Natural killer cell (primary cell): ENCODE results near the gene KCNK17. TPM values are rescaled to one million over a fixed set of nuclear protein-coding genes. Genes with fewer than 3 reads are reported as not detected.
A peak's percentile ranks its signal among the peaks of the same experiment; 100 is the strongest.

Experiments
- ATAC-seq, 3 donors: fragments of 150-1000 bp in 2 of 3; fragments of 200-7000 bp in 1 of 3; cut with Tn5 transposase; 1 replicate in 1 of 3; 2 replicates in 2 of 3; pipeline ENCODE4 v1.10.0; 2021; ENCODE audit warnings: mild to moderate bottlenecking in 2 of 3, moderate library complexity in 2 of 3
- DNase-seq, 2 donors: peaks; one replicate each; pipeline versions ENCODE4 v3.0.0 to v3.0.0-alpha.2; 2013 to 2021; ENCODE audit warnings: mixed read lengths in 1 of 2
- H3K27ac ChIP-seq: one replicate; pipeline ENCODE4 v1.5.1; 2013; ENCODE audit warnings: mild to moderate bottlenecking, low read length
- H3K27me3 ChIP-seq: one replicate; pipeline ENCODE4 v1.6.1; 2013; ENCODE audit warnings: low read length; ENCODE audit not compliant: control insufficient read depth, insufficient read depth
- H3K36me3 ChIP-seq: one replicate; pipeline ENCODE4 v1.6.1; 2013; ENCODE audit warnings: low read length; ENCODE audit not compliant: control insufficient read depth, insufficient read depth
- H3K4me1 ChIP-seq: one replicate; pipeline ENCODE4 v1.6.1; 2013; ENCODE audit warnings: low read length; ENCODE audit not compliant: control insufficient read depth, insufficient read depth
- H3K4me3 ChIP-seq: one replicate; pipeline ENCODE4 v1.5.1; 2013; ENCODE audit warnings: low read length
- H3K9me3 ChIP-seq: one replicate; pipeline ENCODE4 v1.6.1; 2013; ENCODE audit warnings: low read length; ENCODE audit not compliant: control insufficient read depth, insufficient read depth
- H3K27ac Mint-ChIP-seq, 2 donors: one replicate each; pipeline ENCODE4 v1.8.0; 2022; ENCODE audit warnings: mild to moderate bottlenecking in 2 of 2, mixed read lengths in 2 of 2, moderate library complexity in 1 of 2
- H3K27me3 Mint-ChIP-seq, 2 donors: one replicate each; pipeline ENCODE4 v1.8.0; 2022; ENCODE audit warnings: low read depth in 2 of 2, mixed read lengths in 2 of 2
- H3K36me3 Mint-ChIP-seq: one replicate; pipeline ENCODE4 v1.8.0; 2022; ENCODE audit warnings: mixed read lengths
- H3K4me1 Mint-ChIP-seq, 2 donors: one replicate each; pipeline ENCODE4 v1.8.0; 2022; ENCODE audit warnings: mixed read lengths in 2 of 2
- H3K4me3 Mint-ChIP-seq: one replicate; pipeline ENCODE4 v1.8.0; 2022; ENCODE audit warnings: mild to moderate bottlenecking, moderate library complexity, mixed read lengths
- H3K9me3 Mint-ChIP-seq, 2 donors: one replicate each; pipeline ENCODE4 v1.8.0; 2022; ENCODE audit warnings: mixed read lengths in 2 of 2
- WGBS: methylation state at CpG from one replicate; pipeline ENCODE4 v1.1.7; 2013; ENCODE audit warnings: missing lambda C conversion rate; ENCODE audit not compliant: insufficient coverage; 5-methylcytosine and 5-hydroxymethylcytosine counted together
- intact Hi-C: fragments of 100-400 bp; cut with micrococcal nuclease; formaldehyde crosslinking; loops from one replicate; pipeline ENCODE4 v1.14.2; 2022
- total RNA-seq, 4 donors: library from RNA; stranded (reverse); fragments of 120-200 nt in 1 of 4; gene quantifications; one replicate each; pipeline versions ENCODE4 v1.2.3 to v1.2.4, GENCODE V29; 2013 to 2022
- TF ChIP-seq, protein P1 (sequence below): fragments of 200-600 bp; IDR thresholded peaks from one replicate; pipeline ENCODE4 v1.8.0; 2022; ENCODE audit warnings: antibody characterized with exemption

KCNK17 gene
- total RNA-seq, 3 donors from 2014 or later (not counting 1 experiment from before 2014, with no cell fraction given), result 0.24 TPM; not detected in 2

DNA sequence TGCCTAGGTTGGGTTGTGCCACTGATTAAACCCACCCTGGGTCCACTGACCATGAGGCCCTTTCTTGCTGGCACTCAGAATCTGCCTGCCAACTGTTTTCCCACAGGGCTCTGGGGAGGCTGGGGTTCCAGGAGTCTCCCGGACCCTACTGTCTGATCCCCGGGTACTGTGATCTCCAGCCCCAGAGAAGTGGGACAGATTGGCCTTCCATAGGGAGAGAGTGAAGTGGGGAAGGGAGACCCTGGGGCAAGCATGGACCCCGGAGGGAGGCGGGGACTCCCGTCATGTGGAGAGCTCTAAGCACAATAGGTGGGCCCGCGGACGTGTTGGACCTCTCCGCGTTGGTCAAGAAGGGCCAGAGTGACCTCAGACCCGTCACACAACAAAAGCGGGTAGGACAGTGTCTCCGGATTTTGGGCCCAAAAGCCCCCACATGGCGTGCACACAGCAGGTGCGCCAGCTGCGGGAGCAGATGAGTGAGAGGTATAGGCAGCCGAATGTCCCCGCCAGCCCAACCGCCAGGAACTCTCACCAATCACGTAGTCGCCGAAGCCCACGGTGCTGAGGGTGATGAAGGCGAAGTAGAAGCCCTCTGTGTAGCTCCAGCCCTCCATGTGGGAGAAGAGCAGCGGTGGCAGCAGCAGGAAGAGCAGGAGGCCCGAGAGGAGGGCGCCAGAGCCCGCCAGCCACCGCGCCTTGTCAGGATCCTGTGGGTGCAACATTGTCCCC lies 10.6 kb downstream of the KCNK17 start:
- peaks cover 0 to 11% of the 10 kb centered on the region in 2 donors for H3K4me1 Mint-ChIP-seq
- Histone ChIP-seq H3K4me3 (no peak overlapping the region), H3K27me3 (no peaks in the 10 kb centered on the region), H3K4me1 (peaks cover 6% of the 10 kb centered on the region), H3K27ac (no peak overlapping the region), H3K36me3 (no peaks in the 10 kb centered on the region), H3K9me3 (no peaks in the 10 kb centered on the region)
- intact Hi-C loops, result loop anchor here (1.0 to 2.0 kb wide), 3 partner anchors 137 to 431 kb away; no protein-coding TSS in a partner anchor
- no peaks in the 10 kb centered on the region for H3K36me3 Mint-ChIP-seq
- no peak overlapping the region for H3K4me3 Mint-ChIP-seq
- no peaks in the 10 kb centered on the region for H3K9me3 Mint-ChIP-seq
- no peak for ATAC-seq
- TF ChIP-seq, protein P1, sequence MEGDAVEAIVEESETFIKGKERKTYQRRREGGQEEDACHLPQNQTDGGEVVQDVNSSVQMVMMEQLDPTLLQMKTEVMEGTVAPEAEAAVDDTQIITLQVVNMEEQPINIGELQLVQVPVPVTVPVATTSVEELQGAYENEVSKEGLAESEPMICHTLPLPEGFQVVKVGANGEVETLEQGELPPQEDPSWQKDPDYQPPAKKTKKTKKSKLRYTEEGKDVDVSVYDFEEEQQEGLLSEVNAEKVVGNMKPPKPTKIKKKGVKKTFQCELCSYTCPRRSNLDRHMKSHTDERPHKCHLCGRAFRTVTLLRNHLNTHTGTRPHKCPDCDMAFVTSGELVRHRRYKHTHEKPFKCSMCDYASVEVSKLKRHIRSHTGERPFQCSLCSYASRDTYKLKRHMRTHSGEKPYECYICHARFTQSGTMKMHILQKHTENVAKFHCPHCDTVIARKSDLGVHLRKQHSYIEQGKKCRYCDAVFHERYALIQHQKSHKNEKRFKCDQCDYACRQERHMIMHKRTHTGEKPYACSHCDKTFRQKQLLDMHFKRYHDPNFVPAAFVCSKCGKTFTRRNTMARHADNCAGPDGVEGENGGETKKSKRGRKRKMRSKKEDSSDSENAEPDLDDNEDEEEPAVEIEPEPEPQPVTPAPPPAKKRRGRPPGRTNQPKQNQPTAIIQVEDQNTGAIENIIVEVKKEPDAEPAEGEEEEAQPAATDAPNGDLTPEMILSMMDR, result peak; percentile 56
- no peak overlapping the region for H3K27ac Mint-ChIP-seq
- DNase-seq, result no peak
- WGBS, result 87% methylated on average over 30 of the region's 30 CpGs
- H3K27me3 Mint-ChIP-seq, result peaks cover 0 to 4% of the 10 kb centered on the region in 2 donors

DNA sequence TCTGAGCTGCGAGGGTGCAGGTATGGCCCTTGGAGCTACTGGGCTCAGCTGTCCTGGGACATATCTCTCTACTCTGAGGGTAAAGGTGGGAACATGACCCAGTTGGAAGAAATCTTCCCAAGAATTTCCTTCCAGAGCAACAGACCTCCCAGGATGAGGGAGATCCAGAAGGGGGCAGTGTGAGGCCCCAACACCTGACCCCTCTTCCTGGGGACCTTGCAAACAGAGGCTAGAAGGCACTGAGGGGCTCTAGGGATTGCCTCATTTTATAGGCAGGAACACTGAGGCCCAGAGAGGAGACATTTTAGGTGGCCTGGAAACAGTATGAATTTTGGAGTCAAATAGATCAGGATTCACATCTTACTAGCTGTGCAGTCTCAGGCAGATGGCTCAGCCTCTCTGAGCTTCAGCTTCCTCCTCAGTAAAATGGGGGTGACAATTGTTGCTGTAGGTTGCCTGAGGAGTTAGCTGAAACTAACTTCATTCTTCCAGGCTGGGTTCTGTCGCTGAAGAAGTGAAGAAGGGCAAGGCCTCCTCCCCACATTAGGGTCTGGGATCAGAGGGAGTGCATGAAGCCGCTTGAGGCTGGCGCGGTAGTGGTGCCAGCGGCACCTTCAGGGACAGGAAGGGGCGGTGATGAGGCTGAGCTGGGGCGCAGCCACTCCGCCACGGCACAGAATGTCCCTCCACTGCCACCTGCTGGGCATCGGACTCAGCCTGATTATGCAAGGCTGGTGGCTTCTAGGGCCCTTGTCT lies 11.4 kb downstream of the KCNK17 start:
- no peaks in the 10 kb centered on the region for H3K36me3 Mint-ChIP-seq

DNA sequence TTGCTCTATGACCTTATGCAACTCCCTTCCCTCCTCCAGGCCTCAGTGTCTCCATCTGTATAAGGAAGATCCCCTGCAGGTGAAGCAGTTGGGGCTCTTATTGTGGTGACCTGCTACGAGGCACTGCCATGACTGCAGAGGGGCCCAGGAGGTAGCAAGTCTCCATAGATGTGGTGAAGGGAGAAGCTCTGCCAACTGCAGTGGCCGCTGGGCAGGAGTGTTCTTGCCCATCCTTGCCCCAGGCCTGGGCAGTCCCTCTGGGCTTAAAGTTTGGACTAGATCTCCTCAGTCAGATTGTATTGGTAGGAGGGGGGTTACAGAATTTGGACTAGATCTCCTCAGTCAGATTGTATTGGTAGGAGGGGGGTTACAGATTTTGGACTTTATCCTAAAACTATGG lies 12.2 kb downstream of the KCNK17 start:
- Histone ChIP-seq H3K27ac (no peak overlapping the region), H3K4me3 (no peak overlapping the region), H3K36me3 (no peaks in the 10 kb centered on the region), H3K9me3 (no peaks in the 10 kb centered on the region), H3K4me1 (peaks cover 6% of the 10 kb centered on the region), H3K27me3 (no peaks in the 10 kb centered on the region)
- TF ChIP-seq, protein P1, result no peak
- Mint-ChIP-seq H3K27ac (no peak overlapping the region), H3K4me1 (peaks cover 0 to 11% of the 10 kb centered on the region in 2 donors), H3K27me3 (no peaks in the 10 kb centered on the region), H3K36me3 (no peaks in the 10 kb centered on the region), H3K4me3 (no peak overlapping the region), H3K9me3 (no peaks in the 10 kb centered on the region)
- no peak for DNase-seq
- WGBS, result 86% methylated on average over 2 of the region's 2 CpGs
- ATAC-seq, result no peak
- intact Hi-C loops, result loop anchor here (2.0 kb wide), 1 partner anchor 299 kb away; no protein-coding TSS in a partner anchor

More for the DNA sequence above, 11.4 kb downstream of the KCNK17 start:
- Histone ChIP-seq H3K27ac (no peak overlapping the region), H3K4me3 (no peak overlapping the region), H3K9me3 (no peaks in the 10 kb centered on the region), H3K4me1 (peaks cover 6% of the 10 kb centered on the region), H3K27me3 (no peaks in the 10 kb centered on the region), H3K36me3 (no peaks in the 10 kb centered on the region)
- TF ChIP-seq, protein P1, result peak; percentile 89
- intact Hi-C loops, result loop anchor here (1.0 to 2.0 kb wide), 3 partner anchors 137 to 431 kb away; no protein-coding TSS in a partner anchor
- peaks cover 0 to 11% of the 10 kb centered on the region in 2 donors for H3K4me1 Mint-ChIP-seq
- ATAC-seq (peak; percentile 93 to 100 (median 100)), DNase-seq (peak; percentile 82 to 91)
- WGBS, result 12% methylated on average over 11 of the region's 11 CpGs
- H3K9me3 Mint-ChIP-seq, result no peaks in the 10 kb centered on the region
- H3K27me3 Mint-ChIP-seq, result peaks cover 0 to 2% of the 10 kb centered on the region in 2 donors
- peak overlapping the region in 1 of 2 donors; percentile 60 for H3K27ac Mint-ChIP-seq
- H3K4me3 Mint-ChIP-seq, result peak overlapping the region; percentile 57
